ENCODE results near the gene ANAPC1.

- no peak for TF ChIP-seq CTCF (IDR thresholded peaks at IDR 0.05)
- TF ChIP-seq POLR2A (IDR thresholded peaks at IDR 0.05), result no peak
Measured at GRCh38 chr2:111908578-111908977, 24.6 kb upstream of the ANAPC1 start.

Data from right lobe of liver (tissue), 4 donors.